ENCODE measurements around the gene HTT. TPM values are rescaled to one million over a fixed set of nuclear protein-coding genes. Genes with fewer than 3 reads are reported as not detected.

Gene HTT
- total RNA-seq, 1 experiment from 2014 or later: 64.4 TPM

DNA sequence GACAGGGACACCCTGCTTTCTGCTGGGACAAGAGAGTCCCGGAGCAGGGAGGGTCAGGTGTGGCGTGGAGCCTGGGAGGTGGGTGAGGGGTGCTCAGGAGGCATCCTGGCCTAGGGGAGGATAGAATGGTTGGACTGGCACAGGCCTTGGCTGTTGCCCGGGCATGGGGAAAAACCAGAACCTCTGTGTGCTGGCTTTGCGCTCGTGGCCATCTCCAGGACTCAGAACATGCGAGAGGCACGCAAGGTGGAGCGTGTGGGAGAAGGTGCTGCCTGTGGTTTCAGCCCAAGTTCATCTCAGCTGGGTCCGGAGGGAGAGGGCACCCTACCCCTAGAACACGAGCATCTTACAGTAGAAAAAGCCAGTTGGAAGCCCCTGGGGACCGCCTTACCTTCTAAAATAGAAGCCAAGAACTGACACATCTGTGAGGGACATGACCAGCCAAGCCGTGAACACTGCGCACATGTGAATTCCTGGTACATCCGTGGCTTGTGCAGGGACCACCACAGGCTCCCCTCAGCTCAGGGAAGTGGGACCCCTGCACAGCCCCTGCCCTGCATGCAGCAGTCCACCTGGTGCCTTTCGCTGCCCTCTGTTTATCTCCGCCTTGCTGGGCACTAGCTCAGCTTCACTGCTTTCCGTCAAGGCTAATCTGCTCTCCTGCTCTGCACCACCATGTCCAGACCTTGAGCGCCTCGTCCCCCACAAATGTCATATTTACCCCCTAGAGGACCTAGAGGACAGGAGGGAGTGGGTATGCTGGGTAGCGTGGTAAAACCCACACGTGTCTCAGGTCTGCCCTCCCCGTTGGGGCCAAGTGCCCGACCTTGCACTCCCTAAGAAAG is 187.9 kb downstream of the HTT start:
- Mint-ChIP-seq H3K9me3 (no peaks in the 10 kb centered on the region; a peak in 1 of 5 replicates), H3K4me3 (no peak overlapping the region), H3K27ac (peak overlapping the region in 1 of 3 experiments; percentile 57; a peak in 1 of 7 replicates), H3K36me3 (ENCODE audit: insufficient read depth in 1 of 3, low read depth in 3 of 3) (no peaks in the 10 kb centered on the region), H3K4me1 (no peaks in the 10 kb centered on the region), H3K27me3 (ENCODE audit: low read depth) (peaks cover 17% of the 10 kb centered on the region)
- Histone ChIP-seq H3K9ac (ENCODE audit: extremely low read depth, insufficient read length, low read length) (no peak overlapping the region), H2BK15ac (ENCODE audit: low read depth, low read length) (no peak overlapping the region), H2BK5ac (ENCODE audit: insufficient read length, low read length) (no peak overlapping the region), H2BK120ac (ENCODE audit: low read depth, low read length, poor library complexity, severe bottlenecking) (no peak overlapping the region), H3K79me1 (ENCODE audit: insufficient read depth, low read depth, low read length, poor library complexity, severe bottlenecking) (no peaks in the 10 kb centered on the region), H3K4me1 (ENCODE audit: insufficient read depth, low read length) (no peaks in the 10 kb centered on the region), H3K23me2 (ENCODE audit: insufficient read length, low read depth, low read length, poor library complexity, severe bottlenecking) (no peaks in the 10 kb centered on the region), H4K8ac (replicated peaks; ENCODE audit: insufficient read length, low read depth, low read length) (no peak overlapping the region), H4K20me1 (ENCODE audit: control insufficient read depth, insufficient read depth, insufficient read length) (no peaks in the 10 kb centered on the region), H3T11ph (ENCODE audit: low read length) (no peak overlapping the region), H3K4me2 (ENCODE audit: insufficient read depth, insufficient read length, low read length) (no peak overlapping the region), H4K91ac (ENCODE audit: insufficient read length, low read depth, low read length) (no peak overlapping the region), H2BK12ac (ENCODE audit: insufficient read length, low read depth, low read length) (no peak overlapping the region), H2AK5ac (ENCODE audit: insufficient read length, low read length) (no peak overlapping the region), H3K27me3 (ENCODE audit: insufficient read depth, low read length) (no peaks in the 10 kb centered on the region; the same call in 1 of the 2 replicates), H3K4ac (ENCODE audit: low read depth, low read length) (no peak overlapping the region), H3K23ac (ENCODE audit: insufficient read length, low read depth, low read length) (no peak overlapping the region), H3K9me3 (ENCODE audit: control insufficient read depth, low read depth, low read length) (no peaks in the 10 kb centered on the region), H3K27ac (ENCODE audit: insufficient read length, low read depth, low read length) (no peak overlapping the region), H2AFZ (ENCODE audit: low read length) (no peak overlapping the region), H3K18ac (ENCODE audit: insufficient read length, low read depth, low read length) (no peak overlapping the region), H2BK20ac (ENCODE audit: low read depth, low read length, poor library complexity, severe bottlenecking) (no peak overlapping the region), H4K5ac (ENCODE audit: insufficient read length, low read depth, low read length) (no peak overlapping the region), H3K79me2 (ENCODE audit: insufficient read depth, low read length) (no peaks in the 10 kb centered on the region), H3K14ac (ENCODE audit: insufficient read depth, low read length) (no peak overlapping the region; the same call in 1 of the 2 replicates), H3K56ac (ENCODE audit: insufficient read length, low read depth, low read length) (no peak overlapping the region)
- no CpG with 5 or more reads among the region's 23 CpGs for WGBS (ENCODE audit: extremely low coverage, insufficient read length, low lambda C conversion rate)
- TF ChIP-seq, protein P1, sequence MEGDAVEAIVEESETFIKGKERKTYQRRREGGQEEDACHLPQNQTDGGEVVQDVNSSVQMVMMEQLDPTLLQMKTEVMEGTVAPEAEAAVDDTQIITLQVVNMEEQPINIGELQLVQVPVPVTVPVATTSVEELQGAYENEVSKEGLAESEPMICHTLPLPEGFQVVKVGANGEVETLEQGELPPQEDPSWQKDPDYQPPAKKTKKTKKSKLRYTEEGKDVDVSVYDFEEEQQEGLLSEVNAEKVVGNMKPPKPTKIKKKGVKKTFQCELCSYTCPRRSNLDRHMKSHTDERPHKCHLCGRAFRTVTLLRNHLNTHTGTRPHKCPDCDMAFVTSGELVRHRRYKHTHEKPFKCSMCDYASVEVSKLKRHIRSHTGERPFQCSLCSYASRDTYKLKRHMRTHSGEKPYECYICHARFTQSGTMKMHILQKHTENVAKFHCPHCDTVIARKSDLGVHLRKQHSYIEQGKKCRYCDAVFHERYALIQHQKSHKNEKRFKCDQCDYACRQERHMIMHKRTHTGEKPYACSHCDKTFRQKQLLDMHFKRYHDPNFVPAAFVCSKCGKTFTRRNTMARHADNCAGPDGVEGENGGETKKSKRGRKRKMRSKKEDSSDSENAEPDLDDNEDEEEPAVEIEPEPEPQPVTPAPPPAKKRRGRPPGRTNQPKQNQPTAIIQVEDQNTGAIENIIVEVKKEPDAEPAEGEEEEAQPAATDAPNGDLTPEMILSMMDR (conservative IDR thresholded peaks at IDR 0.05): no peak
- DNase-seq: no peak
